GM23248 (cell line): ENCODE measurements around the gene SYTL3.

Experiments used
- EZH2 ChIP-seq: fragments of 200-600 bp; sonication (generic); IDR thresholded peaks from 2 replicates; pipeline ENCODE4 v1.6.1; 2018; ENCODE audit warnings: antibody characterized with exemption, mild to moderate bottlenecking; ENCODE audit not compliant: insufficient read depth, poor library complexity, severe bottlenecking
- EZH2phosphoT487 ChIP-seq: fragments of 200-600 bp; sonication (generic); IDR thresholded peaks from 2 replicates; pipeline ENCODE4 v1.6.1; 2018; ENCODE audit warnings: antibody characterized with exemption, moderate library complexity, mild to moderate bottlenecking, low read depth; ENCODE audit not compliant: insufficient read depth

GRCh38 chr6:158688860-158689259, 39.0 kb downstream of the SYTL3 start:
- TF ChIP-seq EZH2 (no peak), EZH2phosphoT487 (no peak)
